Calu3 (cell line): ENCODE data around the gene ATP2C1. TPM values are rescaled to one million over a fixed set of nuclear protein-coding genes. Genes with fewer than 3 reads are reported as not detected.

Experiments
- BruUV-seq: library from RNA; stranded (reverse); fragments of 400-500 nt; replicated peaks from 2 replicates; lab custom pipeline; 2021; lab: Mats Ljungman, UMichigan
- CTCF ChIA-PET: fragments of 300-600 bp; sonication (Branson Sonifier 250); formaldehyde crosslinking; loops from one replicate; lab custom pipeline; 2022; ENCODE audit warnings: antibody characterized with exemption; lab: Charles Lee
- DNase-seq: peaks from one replicate; pipeline ENCODE4 v3.0.0; 2022
- H3K27ac Mint-ChIP-seq: one replicate; pipeline ENCODE4 v1.8.0; 2022; ENCODE audit warnings: mixed read lengths; ENCODE audit not compliant: unreplicated experiment
- H3K27me3 Mint-ChIP-seq: one replicate; pipeline ENCODE4 v1.8.0; 2022; ENCODE audit warnings: mixed read lengths; ENCODE audit not compliant: unreplicated experiment
- H3K36me3 Mint-ChIP-seq: one replicate; pipeline ENCODE4 v1.8.0; 2022; ENCODE audit warnings: mild to moderate bottlenecking, moderate library complexity, mixed read lengths; ENCODE audit not compliant: insufficient read depth, unreplicated experiment
- H3K4me1 Mint-ChIP-seq: one replicate; pipeline ENCODE4 v1.8.0; 2022; ENCODE audit warnings: mild to moderate bottlenecking, low read depth, mixed read lengths; ENCODE audit not compliant: unreplicated experiment
- H3K4me3 Mint-ChIP-seq: one replicate; pipeline ENCODE4 v1.8.0; 2022; ENCODE audit warnings: mild to moderate bottlenecking, low read depth, moderate library complexity, mixed read lengths; ENCODE audit not compliant: unreplicated experiment
- H3K9me3 Mint-ChIP-seq: one replicate; pipeline ENCODE4 v1.8.0; 2022; ENCODE audit warnings: low read depth, mixed read lengths; ENCODE audit not compliant: unreplicated experiment
- intact Hi-C: fragments of 100-400 bp; cut with micrococcal nuclease; formaldehyde crosslinking; loops from one replicate; pipeline ENCODE4 v1.10.0; 2022; ENCODE audit not compliant: unreplicated experiment
- total RNA-seq: library from RNA; stranded (reverse); gene quantifications from 2 replicates; pipeline ENCODE4 v1.2.3, GENCODE V29; 2022
- TF ChIP-seq, protein P1 (sequence below): fragments of 200-600 bp; IDR thresholded peaks from one replicate; pipeline ENCODE4 v1.8.0; 2022; ENCODE audit warnings: antibody characterized with exemption; ENCODE audit not compliant: unreplicated experiment

Gene ATP2C1
- total RNA-seq, 1 experiment from 2014 or later, result 361 TPM

DNA sequence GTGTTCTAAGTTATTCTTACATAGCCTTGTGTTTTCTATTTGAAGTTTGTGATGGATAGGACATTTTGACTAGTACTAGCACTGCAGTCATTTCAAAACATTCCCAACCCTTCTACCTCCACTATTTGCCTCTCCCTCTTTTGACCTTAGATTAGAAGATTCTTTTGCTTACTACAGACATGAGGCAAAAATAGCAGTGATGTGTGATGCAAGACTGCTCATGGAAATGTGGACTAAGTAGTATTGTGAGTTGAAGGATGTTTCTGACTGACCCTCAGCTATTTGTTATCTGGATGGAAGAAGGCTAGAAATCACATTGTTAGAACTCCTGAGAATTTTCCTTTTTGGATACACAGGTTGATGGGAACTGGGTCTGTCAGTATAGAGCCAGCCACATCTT is 45.9 kb downstream of the ATP2C1 start:
- Mint-ChIP-seq H3K9me3 (no peaks in the 10 kb centered on the region), H3K27me3 (no peaks in the 10 kb centered on the region), H3K27ac (peak overlapping the region; percentile 12), H3K4me1 (no peaks in the 10 kb centered on the region), H3K4me3 (no peak overlapping the region), H3K36me3 (peaks cover 32% of the 10 kb centered on the region)
- BruUV-seq, result no TSS peak
- TF ChIP-seq, protein P1, sequence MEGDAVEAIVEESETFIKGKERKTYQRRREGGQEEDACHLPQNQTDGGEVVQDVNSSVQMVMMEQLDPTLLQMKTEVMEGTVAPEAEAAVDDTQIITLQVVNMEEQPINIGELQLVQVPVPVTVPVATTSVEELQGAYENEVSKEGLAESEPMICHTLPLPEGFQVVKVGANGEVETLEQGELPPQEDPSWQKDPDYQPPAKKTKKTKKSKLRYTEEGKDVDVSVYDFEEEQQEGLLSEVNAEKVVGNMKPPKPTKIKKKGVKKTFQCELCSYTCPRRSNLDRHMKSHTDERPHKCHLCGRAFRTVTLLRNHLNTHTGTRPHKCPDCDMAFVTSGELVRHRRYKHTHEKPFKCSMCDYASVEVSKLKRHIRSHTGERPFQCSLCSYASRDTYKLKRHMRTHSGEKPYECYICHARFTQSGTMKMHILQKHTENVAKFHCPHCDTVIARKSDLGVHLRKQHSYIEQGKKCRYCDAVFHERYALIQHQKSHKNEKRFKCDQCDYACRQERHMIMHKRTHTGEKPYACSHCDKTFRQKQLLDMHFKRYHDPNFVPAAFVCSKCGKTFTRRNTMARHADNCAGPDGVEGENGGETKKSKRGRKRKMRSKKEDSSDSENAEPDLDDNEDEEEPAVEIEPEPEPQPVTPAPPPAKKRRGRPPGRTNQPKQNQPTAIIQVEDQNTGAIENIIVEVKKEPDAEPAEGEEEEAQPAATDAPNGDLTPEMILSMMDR, result no peak
- CTCF ChIA-PET, result no interaction called here
- intact Hi-C loops, result loop anchor here (5.0 kb wide), 1 partner anchor 37 kb away; no protein-coding TSS in a partner anchor
- DNase-seq, result no peak

DNA sequence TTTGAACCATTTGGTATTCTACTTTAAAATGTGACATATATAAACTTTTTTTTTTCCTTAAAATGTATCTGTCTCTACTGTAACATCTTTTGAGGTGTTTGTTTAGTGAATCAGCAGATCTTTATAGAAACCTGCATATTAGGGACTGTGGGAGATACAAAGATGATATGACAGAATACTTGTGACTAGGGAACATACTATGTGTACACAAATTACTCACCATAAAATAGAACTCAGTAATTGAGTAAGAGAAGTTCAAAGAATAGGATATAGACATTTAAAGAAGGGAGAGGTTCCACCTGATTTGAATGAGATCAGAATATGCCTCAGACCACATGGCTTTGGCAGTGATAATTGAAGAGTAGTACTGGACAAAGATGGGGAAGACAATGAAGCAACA is 47.9 kb downstream of the ATP2C1 start:
- no peaks in the 10 kb centered on the region for H3K4me1 Mint-ChIP-seq
- DNase-seq, result no peak
- no peaks in the 10 kb centered on the region for H3K27me3 Mint-ChIP-seq
- BruUV-seq, result no TSS peak
- CTCF ChIA-PET, result no interaction called here
- H3K9me3 Mint-ChIP-seq, result no peaks in the 10 kb centered on the region
- TF ChIP-seq, protein P1, result no peak
- no peak overlapping the region for H3K27ac Mint-ChIP-seq
- intact Hi-C loops, result no loop called here
- H3K36me3 Mint-ChIP-seq, result peaks cover 26% of the 10 kb centered on the region
- no peak overlapping the region for H3K4me3 Mint-ChIP-seq

- BruUV-seq, result no TSS peak
- H3K4me1 Mint-ChIP-seq, result no peaks in the 10 kb centered on the region
- TF ChIP-seq, protein P1, result no peak
- no peak overlapping the region for H3K27ac Mint-ChIP-seq
- no peaks in the 10 kb centered on the region for H3K9me3 Mint-ChIP-seq
- no peaks in the 10 kb centered on the region for H3K27me3 Mint-ChIP-seq
- peaks cover 14% of the 10 kb centered on the region for H3K36me3 Mint-ChIP-seq
- H3K4me3 Mint-ChIP-seq, result no peak overlapping the region
- CTCF ChIA-PET, result interaction anchor here (0.6 kb wide), 3 partner anchors 46 to 752 kb away, joined by 3 to 7 read pairs (median 4); no protein-coding TSS in a partner anchor
- no peak for DNase-seq
- intact Hi-C loops, result no loop called here
These were observed 53.0 kb downstream of the ATP2C1 start for GRCh38 chr3:130946882-130947281.

DNA sequence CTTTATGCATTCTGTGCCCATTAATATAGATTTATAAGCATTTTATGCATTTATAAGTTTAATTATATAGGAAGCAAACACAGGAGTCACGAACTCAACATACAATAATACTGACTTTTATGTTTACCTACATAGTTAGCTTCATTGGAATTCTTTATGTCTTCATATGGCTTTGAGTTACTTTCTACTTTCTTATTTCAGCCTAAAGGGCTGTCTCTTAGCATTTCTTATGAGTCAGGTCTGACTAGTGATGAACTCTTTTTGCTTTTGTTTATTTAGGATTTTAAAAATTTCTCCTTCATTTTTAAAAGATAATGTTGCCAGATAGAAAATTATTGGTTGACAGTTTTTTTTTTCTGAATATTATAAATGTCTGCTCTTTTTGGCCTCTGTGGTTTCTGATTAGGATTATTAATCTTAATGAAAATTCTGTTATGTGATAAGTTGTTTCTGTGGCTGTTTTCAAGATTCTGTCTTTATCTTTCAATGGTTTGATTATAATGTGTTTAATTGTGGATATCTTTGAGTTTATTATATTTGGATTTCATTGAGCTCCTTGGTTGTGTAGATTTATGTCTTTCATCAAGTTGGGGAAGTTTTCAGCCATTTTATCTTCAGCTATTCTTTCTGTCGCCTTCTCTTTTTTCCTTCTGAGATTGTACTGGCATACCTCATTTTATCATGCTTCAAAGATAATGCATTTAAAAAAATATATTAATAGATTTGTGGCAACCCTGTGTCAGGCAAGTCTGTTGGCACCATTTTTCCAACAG is 54.3 kb downstream of the ATP2C1 start:
- TF ChIP-seq, protein P1, result no peak
- BruUV-seq, result no TSS peak

More for the DNA sequence above, 54.3 kb downstream of the ATP2C1 start:
- Mint-ChIP-seq H3K36me3 (peaks cover 10% of the 10 kb centered on the region), H3K4me3 (no peak overlapping the region), H3K4me1 (no peaks in the 10 kb centered on the region), H3K9me3 (no peaks in the 10 kb centered on the region), H3K27ac (no peak overlapping the region), H3K27me3 (no peaks in the 10 kb centered on the region)
- intact Hi-C loops, result no loop called here
- no peak for DNase-seq
- CTCF ChIA-PET, result no interaction called here
